Measurements from ENCODE around the gene CLEC17A.
"Not testable (repeated sequence)": the region's sequence is repeated elsewhere in the genome, so short reads cannot be mapped to it uniquely, and the experiment has no call there.

Gene CLEC17A

GRCh38 chr19:14613399-14614098, 30.7 kb downstream of the CLEC17A start:
- not testable (repeated sequence) for H3K4me3 ChIP-seq (replicated peaks; ENCODE audit: insufficient read depth, low read length); DNase-seq (ENCODE audit: low read depth in 1 of 2, low spot score in 1 of 2); H3K27me3 ChIP-seq (ENCODE audit: insufficient read depth, poor library complexity, severe bottlenecking)
- TF ChIP-seq SPI1 (IDR thresholded peaks at IDR 0.05; ENCODE audit: borderline replicate concordance, low read depth), result peak; percentile 71
- peak overlapping the region; percentile 33 for H3K27ac ChIP-seq (replicated peaks)

GRCh38 chr19:14614099-14614412, 31.2 kb downstream of the CLEC17A start:
- Histone ChIP-seq H3K27ac (replicated peaks) (peak overlapping the region; percentile 33), H3K27me3 (ENCODE audit: insufficient read depth, poor library complexity, severe bottlenecking) (no peaks in the 10 kb centered on the region), H3K4me3 (replicated peaks; ENCODE audit: insufficient read depth, low read length) (no peak overlapping the region)
- TF ChIP-seq GABPA (IDR thresholded peaks at IDR 0.05; ENCODE audit: low read depth), result no peak
- peak; percentile 88 for TF ChIP-seq SPI1 (IDR thresholded peaks at IDR 0.05; ENCODE audit: borderline replicate concordance, low read depth)
- peak; percentile 81; the same call in 1 of the 2 replicates for TF ChIP-seq POLR2AphosphoS5 (IDR thresholded peaks at IDR 0.05; ENCODE audit: low read depth)
- peak; percentile 71 to 93 for DNase-seq (ENCODE audit: low read depth in 1 of 2, low spot score in 1 of 2)

- 0 out of 2 replicates have a peak overlapping the region, but pooled peaks have one; percentile 18 for H3K27ac ChIP-seq (replicated peaks)
- no peaks in the 10 kb centered on the region for H3K27me3 ChIP-seq (ENCODE audit: insufficient read depth, poor library complexity, severe bottlenecking)
- H3K4me3 ChIP-seq (replicated peaks; ENCODE audit: insufficient read depth, low read length), result no peak overlapping the region
- peak in 1 of 2 experiments; percentile 81 for DNase-seq (ENCODE audit: low read depth in 1 of 2, low spot score in 1 of 2)
- TF ChIP-seq REST (IDR thresholded peaks at IDR 0.05; ENCODE audit: insufficient replicate concordance, low read depth), result no peak
- TF ChIP-seq POLR2AphosphoS5 (IDR thresholded peaks at IDR 0.05; ENCODE audit: low read depth), result no peak
- TF ChIP-seq CTCF (IDR thresholded peaks at IDR 0.05; ENCODE audit: insufficient read depth, low read length), result no peak
- TF ChIP-seq GABPA (IDR thresholded peaks at IDR 0.05; ENCODE audit: low read depth), result no peak
- TF ChIP-seq SPI1 (IDR thresholded peaks at IDR 0.05; ENCODE audit: borderline replicate concordance, low read depth), result no peak
Observed at GRCh38 chr19:14615623-14616022, 32.7 kb downstream of the CLEC17A start.

GRCh38 chr19:14616407-14616806, 33.5 kb downstream of the CLEC17A start:
- no peak overlapping the region for H3K4me3 ChIP-seq (replicated peaks; ENCODE audit: insufficient read depth, low read length)
- TF ChIP-seq REST (IDR thresholded peaks at IDR 0.05; ENCODE audit: insufficient replicate concordance, low read depth), result no peak
- TF ChIP-seq POLR2AphosphoS5 (IDR thresholded peaks at IDR 0.05; ENCODE audit: low read depth), result peak; percentile 41; the same call in 1 of the 2 replicates
- peak; percentile 81 to 87 for DNase-seq (ENCODE audit: low read depth in 1 of 2, low spot score in 1 of 2)

GRCh38 chr19:14619404-14619803, 36.5 kb downstream of the CLEC17A start:
- H3K27ac ChIP-seq (replicated peaks), result no peak overlapping the region
- TF ChIP-seq SPI1 (IDR thresholded peaks at IDR 0.05; ENCODE audit: borderline replicate concordance, low read depth), result no peak
- TF ChIP-seq CTCF (IDR thresholded peaks at IDR 0.05; ENCODE audit: insufficient read depth, low read length), result no peak
- no peak for TF ChIP-seq POLR2AphosphoS5 (IDR thresholded peaks at IDR 0.05; ENCODE audit: low read depth)
- TF ChIP-seq GABPA (IDR thresholded peaks at IDR 0.05; ENCODE audit: low read depth), result no peak
- TF ChIP-seq REST (IDR thresholded peaks at IDR 0.05; ENCODE audit: insufficient replicate concordance, low read depth), result no peak
- no peak for DNase-seq (ENCODE audit: low read depth in 1 of 2, low spot score in 1 of 2)
- no peak overlapping the region for H3K4me3 ChIP-seq (replicated peaks; ENCODE audit: insufficient read depth, low read length)
- no peaks in the 10 kb centered on the region for H3K27me3 ChIP-seq (ENCODE audit: insufficient read depth, poor library complexity, severe bottlenecking)

More at GRCh38 chr19:14616407-14616806, 33.5 kb downstream of the CLEC17A start:
- no peaks in the 10 kb centered on the region for H3K27me3 ChIP-seq (ENCODE audit: insufficient read depth, poor library complexity, severe bottlenecking)
- peak overlapping the region; percentile 25 for H3K27ac ChIP-seq (replicated peaks)

GRCh38 chr19:14624491-14624890, 41.6 kb downstream of the CLEC17A start:
- not testable (repeated sequence) for H3K27me3 ChIP-seq (ENCODE audit: insufficient read depth, poor library complexity, severe bottlenecking); H3K4me3 ChIP-seq (replicated peaks; ENCODE audit: insufficient read depth, low read length)
- peak overlapping the region; percentile 23; the same call in 1 of the 2 replicates for H3K27ac ChIP-seq (replicated peaks)
- peak in 1 of 2 experiments; percentile 53 for DNase-seq (ENCODE audit: low read depth in 1 of 2, low spot score in 1 of 2)

Measured in HL-60 (cell line).